ENCODE data around the gene SLC51A. TPM values are rescaled to one million over a fixed set of nuclear protein-coding genes. Genes with fewer than 3 reads are reported as not detected.

SLC51A gene
- total and polyA plus RNA-seq, 2 donors (not counting 3 experiments of a cell fraction or from before 2014, with no cell fraction given), result not detected

GRCh38 chr3:196210673-196211556, 5.4 kb upstream of the SLC51A start, which contains the start of gene ZDHHC19:
ZDHHC19 (minus strand) TSS chr3:196211400; CDS start chr3:196211315, 85 bp downstream.
- no peak for DNase-seq (ENCODE audit: low read depth, low spot score)
- dilution Hi-C loops (cut with MboI; ENCODE audit: extremely low pct_ligation_motif_present, low sequenced_read_pairs) (no loop called here), intact Hi-C loops (cut with micrococcal nuclease) (no loop called here)
- Histone ChIP-seq H3K27ac (ENCODE audit: insufficient read depth, low read depth, low read length) (no peak within 1 kb of the TSS), H3K9ac (replicated peaks; ENCODE audit: extremely low read depth, insufficient read depth, low read length) (no peak within 1 kb of the TSS), H3K4me2 (ENCODE audit: insufficient read depth, low read length) (no peak within 1 kb of the TSS), H3K9me3 (replicated peaks; ENCODE audit: control insufficient read depth, insufficient read depth, low read length) (no peaks in the 10 kb centered on the region), H3K4me1 (ENCODE audit: control insufficient read depth, extremely low read depth, insufficient read depth, low read length) (no peaks in the 10 kb centered on the region), H3K79me2 (ENCODE audit: control insufficient read depth, insufficient read depth, low read length) (no peaks in the 10 kb centered on the region), H3K36me3 (ENCODE audit: control insufficient read depth in 2 of 2, extremely low read depth in 1 of 2, insufficient read depth in 2 of 2, low read length in 2 of 2) (no peaks in the 10 kb centered on the region), H4K20me1 (replicated peaks; ENCODE audit: control insufficient read depth, extremely low read depth, insufficient read depth, low read length) (no peaks in the 10 kb centered on the region), H3K27me3 (ENCODE audit: control insufficient read depth in 2 of 2, insufficient read depth in 2 of 2, low read length in 2 of 2) (peaks cover 0 to 7% of the 10 kb centered on the region in 2 experiments), H3K9me1 (replicated peaks; ENCODE audit: control insufficient read depth, extremely low read depth, insufficient read depth, low read length) (no peaks in the 10 kb centered on the region), H2AFZ (ENCODE audit: low read depth, low read length) (no peak within 1 kb of the TSS), H3K4me3 (replicated peaks in 1 of 3; ENCODE audit: insufficient read depth in 1 of 3, low read depth in 1 of 3, low read length in 3 of 3) (no peak within 1 kb of the TSS)
- ChIA-PET CTCF (no interaction called here), POLR2A (interaction anchor here (0.5 kb wide), 1 partner anchor 627 kb away, joined by 5 read pairs; no protein-coding TSS in a partner anchor)
- BruUV-seq (replicated peaks), result no TSS peak
- FAIRE-seq, result no peak
- no peak for TF ChIP-seq POLR2AphosphoS5 (IDR thresholded peaks at IDR 0.05; ENCODE audit: insufficient read depth, low read depth, low read length)
- no peak for TF ChIP-seq FOS (IDR thresholded peaks at IDR 0.05; ENCODE audit: borderline replicate concordance, insufficient read depth, low read length)
- TF ChIP-seq JUN (IDR thresholded peaks at IDR 0.05; ENCODE audit: borderline replicate concordance, insufficient read depth, insufficient read length, low read depth), result no peak
- TF ChIP-seq MYC (IDR thresholded peaks at IDR 0.05; ENCODE audit: low read depth, low read length), result no peak
- no peak for TF ChIP-seq POLR2A (IDR thresholded peaks at IDR 0.05; ENCODE audit: low read depth, low read length)
- TF ChIP-seq, protein P1, sequence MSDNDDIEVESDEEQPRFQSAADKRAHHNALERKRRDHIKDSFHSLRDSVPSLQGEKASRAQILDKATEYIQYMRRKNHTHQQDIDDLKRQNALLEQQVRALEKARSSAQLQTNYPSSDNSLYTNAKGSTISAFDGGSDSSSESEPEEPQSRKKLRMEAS (IDR thresholded peaks at IDR 0.05; ENCODE audit: insufficient read depth, insufficient read length), result no peak
- no peak for TF ChIP-seq EZH2 (IDR thresholded peaks at IDR 0.05; ENCODE audit: borderline replicate concordance, low read depth, low read length, severe bottlenecking)
- no peak for TF ChIP-seq CTCF (IDR thresholded peaks at IDR 0.05; ENCODE audit: extremely low read depth in 1 of 2, insufficient read depth in 1 of 2, low read depth in 1 of 2, low read length in 2 of 2)
- no peak for TF ChIP-seq GATA2 (IDR thresholded peaks at IDR 0.05; ENCODE audit: insufficient read depth, insufficient read length, low read depth, low read length)

Data from endothelial cell of umbilical vein (primary cell).